ENCODE results near the gene AGMO. TPM values are rescaled to one million over a fixed set of nuclear protein-coding genes. Genes with fewer than 3 reads are reported as not detected.

The AGMO gene
- total RNA-seq, 3 donors from 2014 or later (not counting 1 experiment from before 2014, with no cell fraction given), result not detected

GRCh38 chr7:15175152-15175551, 386.7 kb downstream of the AGMO start:
- no peaks in the 10 kb centered on the region for H3K4me1 ChIP-seq (ENCODE audit: control insufficient read depth, insufficient read depth, low read length)
- no peaks in the 10 kb centered on the region for H3K27me3 ChIP-seq (ENCODE audit: control insufficient read depth, insufficient read depth, low read length)
- no peak overlapping the region for H3K4me3 ChIP-seq (ENCODE audit: low read length)
- Mint-ChIP-seq H3K9me3 (peaks cover 5 to 21% of the 10 kb centered on the region in 2 donors), H3K4me3 (no peak overlapping the region), H3K27ac (no peak overlapping the region), H3K27me3 (ENCODE audit: low read depth in 2 of 2) (no peaks in the 10 kb centered on the region), H3K4me1 (no peaks in the 10 kb centered on the region), H3K36me3 (peaks cover 9% of the 10 kb centered on the region)
- TF ChIP-seq CTCF (IDR thresholded peaks at IDR 0.05), result no peak
- WGBS (ENCODE audit: insufficient coverage), result no CpG with 5 or more reads among the region's 1 CpG
- DNase-seq (no peak), ATAC-seq (no peak)
- H3K36me3 ChIP-seq (ENCODE audit: control insufficient read depth, insufficient read depth, low read length), result no peaks in the 10 kb centered on the region
- H3K9me3 ChIP-seq (ENCODE audit: control insufficient read depth, insufficient read depth, low read length), result no peaks in the 10 kb centered on the region
- H3K27ac ChIP-seq (ENCODE audit: low read length), result no peak overlapping the region
- intact Hi-C loops (cut with micrococcal nuclease), result no loop called here

GRCh38 chr7:15174485-15174884, 387.3 kb downstream of the AGMO start:
- H3K27me3 ChIP-seq (ENCODE audit: control insufficient read depth, insufficient read depth, low read length), result no peaks in the 10 kb centered on the region
- no peak for TF ChIP-seq CTCF (IDR thresholded peaks at IDR 0.05)
- H3K4me3 ChIP-seq (ENCODE audit: low read length), result no peak overlapping the region
- intact Hi-C loops (cut with micrococcal nuclease), result no loop called here
- H3K9me3 ChIP-seq (ENCODE audit: control insufficient read depth, insufficient read depth, low read length), result no peaks in the 10 kb centered on the region
- H3K36me3 ChIP-seq (ENCODE audit: control insufficient read depth, insufficient read depth, low read length), result no peaks in the 10 kb centered on the region
- Mint-ChIP-seq H3K4me3 (no peak overlapping the region), H3K27ac (no peak overlapping the region), H3K36me3 (peaks cover 9% of the 10 kb centered on the region), H3K27me3 (ENCODE audit: low read depth in 2 of 2) (no peaks in the 10 kb centered on the region), H3K9me3 (peaks cover 5 to 18% of the 10 kb centered on the region in 2 donors), H3K4me1 (no peaks in the 10 kb centered on the region)
- no peaks in the 10 kb centered on the region for H3K4me1 ChIP-seq (ENCODE audit: control insufficient read depth, insufficient read depth, low read length)
- ATAC-seq (no peak), DNase-seq (no peak)
- WGBS (ENCODE audit: insufficient coverage), result no CpG with 5 or more reads among the region's 1 CpG
- H3K27ac ChIP-seq (ENCODE audit: low read length), result no peak overlapping the region

- H3K4me1 Mint-ChIP-seq, result no peaks in the 10 kb centered on the region
- DNase-seq (no peak), ATAC-seq (no peak)
- H3K4me3 Mint-ChIP-seq, result no peak overlapping the region
- intact Hi-C loops (cut with micrococcal nuclease), result no loop called here
- H3K9me3 ChIP-seq (ENCODE audit: control insufficient read depth, insufficient read depth, low read length), result no peaks in the 10 kb centered on the region
- no peak overlapping the region for H3K4me3 ChIP-seq (ENCODE audit: low read length)
- H3K27ac ChIP-seq (ENCODE audit: low read length), result no peak overlapping the region
- no peaks in the 10 kb centered on the region for H3K27me3 ChIP-seq (ENCODE audit: control insufficient read depth, insufficient read depth, low read length)
- no peak overlapping the region for H3K27ac Mint-ChIP-seq
- H3K36me3 ChIP-seq (ENCODE audit: control insufficient read depth, insufficient read depth, low read length), result no peaks in the 10 kb centered on the region
- peaks cover 14 to 22% of the 10 kb centered on the region in 2 donors for H3K9me3 Mint-ChIP-seq
- no peaks in the 10 kb centered on the region for H3K27me3 Mint-ChIP-seq (ENCODE audit: low read depth in 2 of 2)
- 55% methylated on average over 4 of the region's 4 CpGs for WGBS (ENCODE audit: insufficient coverage)
- H3K4me1 ChIP-seq (ENCODE audit: control insufficient read depth, insufficient read depth, low read length), result no peaks in the 10 kb centered on the region
- TF ChIP-seq CTCF (IDR thresholded peaks at IDR 0.05), result no peak
- H3K36me3 Mint-ChIP-seq, result no peaks in the 10 kb centered on the region
These were observed 393.3 kb downstream of the AGMO start for GRCh38 chr7:15168489-15168888.

GRCh38 chr7:15167912-15168311, 393.9 kb downstream of the AGMO start:
- Mint-ChIP-seq H3K27ac (no peak overlapping the region), H3K36me3 (no peaks in the 10 kb centered on the region), H3K4me1 (no peaks in the 10 kb centered on the region), H3K4me3 (no peak overlapping the region), H3K27me3 (ENCODE audit: low read depth in 2 of 2) (no peaks in the 10 kb centered on the region), H3K9me3 (peaks cover 16 to 25% of the 10 kb centered on the region in 2 donors)
- no peak for TF ChIP-seq CTCF (IDR thresholded peaks at IDR 0.05)
- WGBS (ENCODE audit: insufficient coverage), result 83% methylated on average over 3 of the region's 3 CpGs
- ATAC-seq (no peak), DNase-seq (no peak)
- no peaks in the 10 kb centered on the region for H3K27me3 ChIP-seq (ENCODE audit: control insufficient read depth, insufficient read depth, low read length)
- no peaks in the 10 kb centered on the region for H3K36me3 ChIP-seq (ENCODE audit: control insufficient read depth, insufficient read depth, low read length)
- intact Hi-C loops (cut with micrococcal nuclease), result no loop called here
- no peaks in the 10 kb centered on the region for H3K4me1 ChIP-seq (ENCODE audit: control insufficient read depth, insufficient read depth, low read length)
- no peak overlapping the region for H3K4me3 ChIP-seq (ENCODE audit: low read length)
- H3K9me3 ChIP-seq (ENCODE audit: control insufficient read depth, insufficient read depth, low read length), result no peaks in the 10 kb centered on the region
- H3K27ac ChIP-seq (ENCODE audit: low read length), result no peak overlapping the region

Measured in natural killer cell (primary cell).